Keratinocyte (primary cell): ENCODE results near the gene DPPA3. TPM values are rescaled to one million over a fixed set of nuclear protein-coding genes. Genes with fewer than 3 reads are reported as not detected.

Experiments used
- DNase-seq: peaks from one replicate; pipeline ENCODE4 v3.0.0-alpha.2; 2011; ENCODE audit warnings: low read depth, missing footprints, low spot score
- FAIRE-seq: peaks from 2 replicates; lab custom pipeline; 2011; peaks lifted over from hg19 to GRCh38; lab: Jason Lieb, UNC
- H2AFZ ChIP-seq: 2 replicates; pipeline ENCODE4 v1.6.0; 2012; ENCODE audit warnings: low read length, control low read depth, inconsistent platforms; ENCODE audit not compliant: control insufficient read depth
- H3K27ac ChIP-seq: 2 replicates; pipeline ENCODE4 v1.5.1; 2011; ENCODE audit warnings: low read length; ENCODE audit not compliant: control insufficient read depth, insufficient read depth
- H3K27me3 ChIP-seq: 3 replicates; pipeline ENCODE4 v1.6.0; 2011; ENCODE audit warnings: low read length; ENCODE audit not compliant: control insufficient read depth, insufficient read depth; ENCODE audit errors: extremely low read depth
- H3K36me3 ChIP-seq, 2 experiments: 2 replicates in 1 of 2; 3 replicates in 1 of 2; pipeline ENCODE4 v1.5.1; 2011; ENCODE audit warnings: low read length in 2 of 2, mild to moderate bottlenecking in 1 of 2; ENCODE audit not compliant: control insufficient read depth in 2 of 2, insufficient read depth in 2 of 2; ENCODE audit errors: extremely low read depth in 1 of 2
- H3K4me1 ChIP-seq: 3 replicates; pipeline ENCODE4 v1.5.1; 2011; ENCODE audit warnings: low read length; ENCODE audit not compliant: control insufficient read depth, insufficient read depth; ENCODE audit errors: extremely low read depth
- H3K4me2 ChIP-seq: 3 replicates; pipeline ENCODE4 v1.6.0; 2011; ENCODE audit warnings: low read depth, low read length; ENCODE audit not compliant: control insufficient read depth, insufficient read depth; ENCODE audit errors: extremely low read depth
- H3K4me3 ChIP-seq, 3 experiments: fragments of 200-600 bp in 1 of 3; sonication (generic) in 1 of 3; 2 replicates in 2 of 3; 3 replicates in 1 of 3; pipeline ENCODE4 v1.5.1; 2011 to 2016; ENCODE audit warnings: low read length in 3 of 3, mild to moderate bottlenecking in 3 of 3, control low read depth in 2 of 3, inconsistent platforms in 1 of 3, low read depth in 1 of 3, mixed read lengths in 1 of 3, mixed run types in 1 of 3, moderate library complexity in 1 of 3; ENCODE audit not compliant: control insufficient read depth in 2 of 3, insufficient read depth in 2 of 3; ENCODE audit errors: extremely low read depth in 1 of 3
- H3K79me2 ChIP-seq: 2 replicates; pipeline ENCODE4 v1.6.0; 2012; ENCODE audit warnings: low read length; ENCODE audit not compliant: control insufficient read depth, insufficient read depth
- H3K9ac ChIP-seq: 3 replicates; pipeline ENCODE4 v1.6.0; 2011; ENCODE audit warnings: low read length; ENCODE audit not compliant: control insufficient read depth, insufficient read depth; ENCODE audit errors: extremely low read depth
- H3K9me1 ChIP-seq: 3 replicates; pipeline ENCODE4 v1.6.0; 2011; ENCODE audit warnings: low read length; ENCODE audit not compliant: control insufficient read depth, insufficient read depth; ENCODE audit errors: extremely low read depth
- H3K9me3 ChIP-seq: 2 replicates; pipeline ENCODE4 v1.5.1; 2012; ENCODE audit warnings: low read depth, low read length; ENCODE audit not compliant: control insufficient read depth
- H4K20me1 ChIP-seq: 3 replicates; pipeline ENCODE4 v1.6.0; 2011; ENCODE audit warnings: low read length; ENCODE audit not compliant: control insufficient read depth, insufficient read depth; ENCODE audit errors: extremely low read depth
- CTCF ChIP-seq, 3 experiments: IDR thresholded peaks in 1 of 3; conservative IDR thresholded peaks in 1 of 3; optimal IDR thresholded peaks in 1 of 3; 2 replicates in 2 of 3; 3 replicates in 1 of 3; pipeline versions ENCODE3 to v1.5.1; 2011; ENCODE audit warnings: low read length in 3 of 3, mild to moderate bottlenecking in 3 of 3, moderate library complexity in 2 of 3, control low read depth in 1 of 3, inconsistent platforms in 1 of 3; ENCODE audit not compliant: insufficient read depth in 2 of 3; ENCODE audit errors: extremely low read depth in 1 of 3
- EZH2 ChIP-seq: IDR thresholded peaks from one replicate; pipeline ENCODE4 v1.6.1; 2012; ENCODE audit warnings: inconsistent platforms, mild to moderate bottlenecking, low read length, moderate library complexity
- dilution Hi-C: fragments of 300-500 bp; cut with MboI; formaldehyde crosslinking; loops from one replicate; pipeline ENCODE4 v1.7.0; 2020; ENCODE audit warnings: low sequenced_read_pairs; ENCODE audit not compliant: extremely low pct_ligation_motif_present
- polyA plus RNA-seq, 5 experiments: library from polyadenylated mRNA; depleted of rRNA in 3 of 5; stranded (reverse) in 3 of 5; stranded (forward) in 1 of 5; unstranded in 1 of 5; fragments of >200 nt; gene quantifications; 1 replicate in 1 of 5; 2 replicates in 3 of 5; 3 replicates in 1 of 5; pipeline versions ENCODE4 v1.2.1 to v1.2.3, GENCODE V29; 2011 to 2012; ENCODE audit warnings: missing spikeins in 2 of 5, low read depth in 1 of 5, low replicate concordance in 1 of 5

Gene DPPA3
- polyA plus RNA-seq, 1 donor (not counting 4 experiments of a cell fraction or from before 2014, with no cell fraction given) = not detected

DNA sequence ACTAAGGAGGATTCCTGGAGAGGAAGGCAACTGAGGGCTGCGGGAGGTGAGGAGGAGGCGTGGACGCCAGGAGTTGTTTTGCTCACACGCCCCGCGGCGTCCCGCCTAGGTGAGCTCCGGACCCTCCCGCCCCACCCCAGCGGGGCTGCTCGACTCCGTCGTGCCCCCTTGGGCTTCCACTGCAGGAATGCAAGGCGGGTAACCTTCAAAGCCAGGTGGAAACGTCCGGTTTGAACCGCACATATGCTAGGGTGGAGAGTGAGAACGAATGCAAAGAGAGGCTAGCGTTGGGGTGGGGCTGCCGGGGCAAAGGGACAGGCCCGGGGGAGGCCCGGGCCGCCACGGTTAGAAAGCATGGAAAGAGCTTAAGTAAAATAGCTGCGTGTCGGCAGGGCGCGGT, 5.4 kb upstream of the DPPA3 start:
- H2AFZ ChIP-seq = no peak overlapping the region
- TF ChIP-seq EZH2 (no peak), CTCF (optimal IDR thresholded peaks at IDR 0.05 in 1 of 3, IDR thresholded peaks at IDR 0.05 in 1 of 3, conservative IDR thresholded peaks at IDR 0.05 in 1 of 3; ENCODE audit: extremely low read depth in 1 of 3, insufficient read depth in 2 of 3, low read length in 3 of 3) (no peak)
- H3K4me3 ChIP-seq = no peak overlapping the region
- no peaks in the 10 kb centered on the region for H3K27me3 ChIP-seq
- H3K4me1 ChIP-seq = no peaks in the 10 kb centered on the region
- no peak overlapping the region for H3K4me2 ChIP-seq
- DNase-seq (no peak), FAIRE-seq (no peak)
- no peaks in the 10 kb centered on the region for H3K79me2 ChIP-seq
- no peaks in the 10 kb centered on the region for H3K9me3 ChIP-seq
- dilution Hi-C loops = no loop called here
- no peak overlapping the region for H3K27ac ChIP-seq
- H3K9me1 ChIP-seq = no peaks in the 10 kb centered on the region
- no peaks in the 10 kb centered on the region for H3K36me3 ChIP-seq
- no peaks in the 10 kb centered on the region for H4K20me1 ChIP-seq
- H3K9ac ChIP-seq = no peak overlapping the region

- Histone ChIP-seq H3K9me3 (no peaks in the 10 kb centered on the region), H3K36me3 (no peaks in the 10 kb centered on the region), H3K4me3 (no peak overlapping the region), H3K9ac (no peak overlapping the region), H2AFZ (no peak overlapping the region), H3K4me2 (no peak overlapping the region), H3K27ac (no peak overlapping the region), H3K4me1 (no peaks in the 10 kb centered on the region), H3K27me3 (no peaks in the 10 kb centered on the region), H4K20me1 (no peaks in the 10 kb centered on the region), H3K79me2 (no peaks in the 10 kb centered on the region), H3K9me1 (no peaks in the 10 kb centered on the region)
- TF ChIP-seq EZH2 = no peak
- TF ChIP-seq CTCF (optimal IDR thresholded peaks at IDR 0.05 in 1 of 3, IDR thresholded peaks at IDR 0.05 in 1 of 3, conservative IDR thresholded peaks at IDR 0.05 in 1 of 3; ENCODE audit: extremely low read depth in 1 of 3, insufficient read depth in 2 of 3, low read length in 3 of 3) = no peak
- dilution Hi-C loops = no loop called here
- FAIRE-seq = no peak
- DNase-seq = no peak
Measured at GRCh38 chr12:7709969-7710675, 1.1 kb upstream of the DPPA3 start.
